GM21423 (cell line): ENCODE measurements around the gene MCEMP1.
A peak's percentile ranks its signal among the peaks of the same experiment; 100 is the strongest.

Source experiments
- ATAC-seq: cut with Tn5 transposase; IDR thresholded peaks from one replicate; pipeline ENCODE4 v1.9.1; 2021; ENCODE audit warnings: mild to moderate bottlenecking, moderate library complexity; ENCODE audit not compliant: unreplicated experiment

MCEMP1 gene

DNA sequence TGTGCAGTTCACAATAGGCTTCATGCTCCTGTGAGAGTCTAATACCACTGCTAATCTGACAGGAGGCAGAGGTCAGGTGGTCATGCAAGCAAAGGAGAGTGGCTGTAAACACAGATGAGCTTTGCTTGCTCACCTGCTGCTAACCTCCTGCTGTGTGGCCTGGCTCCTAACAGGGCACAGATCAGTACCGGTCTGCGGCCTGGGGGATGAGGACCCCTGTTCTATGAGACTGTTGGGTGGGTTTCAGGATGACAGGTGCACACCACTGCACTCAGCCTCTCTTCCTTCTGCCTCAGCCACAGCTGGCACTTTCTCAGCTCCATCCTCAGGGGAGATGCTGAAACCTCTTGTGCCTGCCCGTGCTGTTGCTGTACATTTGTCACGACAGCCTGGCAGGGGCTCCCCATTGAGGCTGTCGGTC is 45.4 kb downstream of the MCEMP1 start:
- peak; percentile 62 for ATAC-seq

DNA sequence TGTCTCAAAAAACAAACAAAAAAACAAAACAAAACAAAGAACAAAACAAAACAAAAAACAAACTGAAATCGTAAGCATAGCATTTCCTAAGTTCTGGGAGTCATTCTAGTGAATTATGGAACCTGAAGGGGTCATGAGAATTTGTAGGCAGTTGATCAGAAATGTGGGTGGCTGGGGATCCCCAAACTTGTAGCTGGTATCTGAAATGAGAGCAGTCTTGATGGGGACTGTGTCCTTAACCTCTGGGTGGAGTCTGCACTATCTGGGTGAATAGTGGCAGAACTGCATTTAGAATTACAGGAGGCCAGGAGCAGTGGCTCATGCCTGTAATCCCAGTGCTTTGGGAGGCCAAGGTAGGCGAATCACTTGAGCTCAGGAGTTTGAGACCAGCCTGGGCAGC is 48.9 kb downstream of the MCEMP1 start:
- ATAC-seq: no peak

- no peak for ATAC-seq
Observed at GRCh38 chr19:7729211-7729610, 52.3 kb downstream of the MCEMP1 start.
